GM20431 (cell line): ENCODE data around the gene SLC13A1.
"Not testable (repeated sequence)": the region's sequence is repeated elsewhere in the genome, so short reads cannot be mapped to it uniquely, and the experiment has no call there.

Experiments
- in situ Hi-C: fragments of 300-500 bp; cut with MseI, MboI; formaldehyde crosslinking; loops from one replicate; pipeline ENCODE4 v1.15.0; 2020; ENCODE audit warnings: low sequenced_read_pairs; ENCODE audit not compliant: unreplicated experiment

Gene SLC13A1, protein sequence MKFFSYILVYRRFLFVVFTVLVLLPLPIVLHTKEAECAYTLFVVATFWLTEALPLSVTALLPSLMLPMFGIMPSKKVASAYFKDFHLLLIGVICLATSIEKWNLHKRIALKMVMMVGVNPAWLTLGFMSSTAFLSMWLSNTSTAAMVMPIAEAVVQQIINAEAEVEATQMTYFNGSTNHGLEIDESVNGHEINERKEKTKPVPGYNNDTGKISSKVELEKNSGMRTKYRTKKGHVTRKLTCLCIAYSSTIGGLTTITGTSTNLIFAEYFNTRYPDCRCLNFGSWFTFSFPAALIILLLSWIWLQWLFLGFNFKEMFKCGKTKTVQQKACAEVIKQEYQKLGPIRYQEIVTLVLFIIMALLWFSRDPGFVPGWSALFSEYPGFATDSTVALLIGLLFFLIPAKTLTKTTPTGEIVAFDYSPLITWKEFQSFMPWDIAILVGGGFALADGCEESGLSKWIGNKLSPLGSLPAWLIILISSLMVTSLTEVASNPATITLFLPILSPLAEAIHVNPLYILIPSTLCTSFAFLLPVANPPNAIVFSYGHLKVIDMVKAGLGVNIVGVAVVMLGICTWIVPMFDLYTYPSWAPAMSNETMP

DNA sequence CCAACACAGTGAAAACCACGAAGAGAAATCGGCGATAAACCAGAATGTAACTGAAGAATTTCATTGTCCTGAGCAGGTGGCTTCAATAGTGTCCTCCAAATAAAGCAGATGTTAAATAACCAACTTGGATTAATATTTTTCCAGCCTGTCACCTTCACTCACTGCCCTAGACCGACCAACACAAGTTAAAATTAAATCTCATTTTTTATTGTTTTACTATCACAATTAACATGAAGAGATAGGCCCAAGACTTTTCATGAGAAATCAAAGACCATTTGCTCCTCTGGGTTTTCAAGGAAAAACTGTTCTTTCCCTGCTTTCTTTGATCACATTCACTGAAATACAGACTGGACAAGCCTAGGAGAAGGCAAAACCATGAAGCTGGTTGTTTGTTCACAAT, at the start of gene SLC13A1:
Gene SLC13A1, minus strand, starts transcription at position 87 of the 400 bp plus-strand sequence. Its CDS starts 23 bp downstream, at position 64.
- in situ Hi-C loops = no loop called here

DNA sequence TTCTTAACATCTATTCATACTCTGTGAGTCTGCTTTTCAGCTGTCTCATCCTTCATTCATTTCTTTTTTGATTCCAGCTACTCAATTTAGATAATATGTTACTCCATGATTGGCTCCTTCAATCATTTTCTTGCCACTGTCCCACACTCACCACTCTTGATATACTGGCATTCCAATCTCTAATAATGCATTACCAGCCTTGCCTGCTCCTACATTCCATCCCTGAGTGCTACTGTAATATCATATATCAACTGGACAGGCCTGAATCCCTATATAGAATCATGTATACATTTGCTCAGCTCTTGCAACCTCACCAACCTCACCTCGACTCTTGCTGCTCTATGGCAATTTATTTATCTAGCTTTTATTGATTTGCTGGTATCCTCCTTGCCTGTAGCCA, 45.0 kb upstream of the SLC13A1 start:
- in situ Hi-C loops = no loop called here

DNA sequence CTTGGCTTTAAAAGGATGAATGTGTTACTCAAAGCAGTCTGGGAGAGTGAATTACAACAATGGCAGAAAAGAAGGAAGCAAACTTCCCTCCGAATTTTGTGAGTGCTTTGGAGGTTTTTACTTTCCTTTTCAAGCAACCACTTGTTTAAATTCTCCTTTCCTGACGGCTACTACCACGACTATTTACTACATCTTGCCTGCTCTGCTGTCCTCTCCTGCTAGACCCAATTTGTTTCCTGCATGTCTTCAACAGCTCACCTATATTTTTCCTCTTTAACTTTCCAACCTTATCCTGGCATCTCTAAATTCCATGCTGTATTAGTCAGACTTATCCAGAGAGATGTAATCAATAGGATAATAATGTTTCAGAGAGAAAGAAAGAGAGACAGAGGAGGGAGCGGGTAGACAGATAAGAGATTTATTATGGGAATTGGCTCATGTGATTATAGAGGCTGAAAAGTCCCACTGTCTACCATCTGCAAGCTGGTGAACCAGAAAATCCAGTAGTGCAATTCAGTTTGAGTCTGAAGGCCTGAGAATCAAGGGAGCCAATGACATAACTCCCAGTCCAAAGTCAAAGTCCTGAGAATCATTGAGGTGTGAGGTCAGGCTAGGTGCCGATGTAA, 42.8 kb upstream of the SLC13A1 start:
- in situ Hi-C loops = no loop called here

DNA sequence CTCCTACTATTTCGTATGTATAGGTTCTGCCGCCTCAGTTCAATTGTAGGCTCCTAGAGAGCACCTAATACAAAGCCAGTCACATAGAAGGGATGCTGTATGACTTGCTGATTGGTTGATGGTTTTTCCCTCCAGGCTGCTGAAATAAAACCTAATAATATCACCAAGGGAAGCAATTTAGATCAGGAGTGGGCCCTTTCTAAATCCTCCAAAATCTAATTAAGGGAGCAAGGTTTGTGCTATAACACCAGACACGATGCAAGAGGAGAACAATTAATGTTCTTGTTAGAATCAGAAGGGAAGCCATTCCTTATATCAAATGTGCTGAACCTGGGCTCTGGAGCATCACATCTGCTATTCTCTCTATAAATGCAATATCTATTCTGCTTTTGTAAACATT, 42.0 kb upstream of the SLC13A1 start:
- in situ Hi-C loops = no loop called here

DNA sequence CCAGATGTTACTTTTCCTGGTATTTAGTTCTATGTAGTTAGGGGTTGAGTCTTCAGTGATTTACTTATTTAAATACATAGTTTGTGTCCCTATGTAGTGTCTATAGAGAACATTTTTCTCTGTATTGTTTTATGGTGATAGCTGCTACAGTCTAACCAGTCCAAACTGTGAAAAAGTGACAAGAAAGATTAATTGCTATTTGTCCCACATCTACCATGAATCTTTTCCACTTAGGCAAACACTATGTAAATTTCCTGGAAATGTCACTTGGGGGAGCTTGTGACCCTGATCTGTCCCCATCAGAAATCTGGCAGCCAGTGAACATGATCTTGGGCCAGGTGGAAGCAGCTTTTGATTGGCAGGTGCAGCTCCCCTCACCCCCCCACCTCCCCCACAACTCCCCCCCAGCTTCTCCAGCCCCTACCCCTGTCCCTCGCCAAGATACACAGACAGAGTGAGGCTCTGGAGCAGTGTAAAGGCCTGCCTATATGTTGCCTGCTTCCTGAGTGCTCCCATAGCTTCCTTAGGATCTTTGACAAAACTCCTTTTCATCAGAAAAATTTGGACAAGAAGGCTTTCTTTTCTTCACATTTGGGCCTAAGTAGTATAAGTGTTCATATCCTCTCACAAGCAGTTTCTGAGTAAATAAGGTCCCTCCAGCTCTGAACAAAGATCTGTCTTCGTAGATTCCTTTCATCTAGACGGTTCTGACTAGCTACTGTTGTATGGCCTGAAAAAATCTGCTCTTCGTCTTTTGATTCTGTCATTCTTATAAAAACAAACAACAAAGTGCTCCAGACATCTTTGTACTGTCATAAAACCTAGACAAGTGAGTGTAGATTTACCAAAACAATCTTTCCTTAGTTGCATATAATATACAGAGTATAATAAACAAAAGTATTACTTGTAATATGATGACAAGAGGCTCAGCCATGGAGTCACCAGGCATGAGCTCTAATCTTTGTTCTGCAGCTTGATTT, 31.5 kb upstream of the SLC13A1 start:
- in situ Hi-C loops = no loop called here

DNA sequence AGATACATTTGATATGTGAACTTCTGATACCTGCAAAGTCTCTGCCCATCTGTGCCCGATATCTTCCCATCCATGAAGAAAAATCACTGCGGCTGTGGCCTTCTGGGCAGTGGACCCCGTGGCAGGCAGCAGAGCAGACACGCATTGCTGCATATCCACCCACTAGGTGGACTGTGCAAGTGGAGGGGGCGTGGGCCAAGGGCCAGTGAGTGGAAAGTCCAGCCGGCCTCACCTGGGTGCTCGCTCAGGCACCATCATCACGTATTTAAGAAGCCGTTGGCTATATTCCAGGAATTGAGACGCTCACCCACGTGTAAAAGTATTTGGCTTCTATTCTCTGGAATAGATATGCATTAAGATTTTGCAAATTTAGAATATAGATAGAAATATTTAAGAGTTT, 30.8 kb upstream of the SLC13A1 start:
- in situ Hi-C loops = no loop called here

DNA sequence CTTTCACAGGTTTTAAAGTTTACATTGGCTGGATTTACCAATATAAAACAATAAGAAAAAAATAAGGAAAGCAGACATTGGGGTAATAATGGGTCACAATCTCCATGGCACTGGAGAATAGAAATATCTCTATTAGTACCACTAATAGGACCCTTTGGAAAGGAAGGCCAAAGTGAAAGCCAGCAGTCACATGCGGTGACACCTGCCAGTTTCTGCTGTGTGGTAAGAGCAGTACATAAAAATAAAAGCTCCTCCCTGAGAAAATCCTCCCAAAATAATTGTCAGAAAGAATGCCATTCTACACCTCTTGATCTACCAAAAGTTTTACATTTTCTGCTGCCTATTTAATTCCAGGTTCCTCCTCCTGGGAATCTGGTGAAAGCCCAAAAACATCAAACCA, 30.4 kb upstream of the SLC13A1 start:
- in situ Hi-C loops = no loop called here

DNA sequence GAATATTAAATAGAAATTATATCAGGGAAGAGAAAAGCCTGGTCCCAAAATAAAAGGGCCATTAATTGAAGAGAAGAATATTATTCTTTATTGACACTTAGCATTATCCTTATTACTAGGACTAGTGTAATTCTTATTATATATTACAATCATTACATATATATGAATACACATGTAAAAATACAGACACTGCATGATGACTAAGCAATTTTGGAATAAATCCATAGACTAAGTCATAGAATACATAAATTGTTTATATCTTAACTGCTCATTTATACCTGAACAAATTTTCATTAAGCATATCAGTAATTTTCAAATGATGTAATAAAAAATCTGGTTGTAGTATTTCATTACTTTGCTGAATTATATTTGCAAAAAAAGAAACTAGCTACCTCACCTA, 29.7 kb upstream of the SLC13A1 start:
- in situ Hi-C loops = no loop called here

DNA sequence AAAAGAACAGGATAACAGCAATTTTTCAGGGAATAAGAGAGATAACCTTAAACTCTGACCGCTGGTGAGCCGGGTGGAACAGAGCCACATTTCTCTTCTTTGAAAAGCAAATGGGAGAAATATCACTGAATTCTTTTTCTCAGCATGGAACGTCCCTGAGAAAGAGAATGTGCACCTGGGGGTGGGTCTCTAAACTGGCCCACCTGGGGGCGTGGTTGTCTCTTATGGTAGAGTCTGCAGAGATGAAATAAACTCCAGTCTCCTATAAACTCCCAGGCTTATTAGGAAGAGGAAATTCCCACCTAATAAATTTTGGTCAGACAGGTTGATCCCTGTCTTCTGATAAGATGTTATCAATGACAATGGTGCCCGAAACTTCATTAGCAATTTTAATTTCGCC, 27.9 kb upstream of the SLC13A1 start:
- in situ Hi-C loops = not testable (repeated sequence)

DNA sequence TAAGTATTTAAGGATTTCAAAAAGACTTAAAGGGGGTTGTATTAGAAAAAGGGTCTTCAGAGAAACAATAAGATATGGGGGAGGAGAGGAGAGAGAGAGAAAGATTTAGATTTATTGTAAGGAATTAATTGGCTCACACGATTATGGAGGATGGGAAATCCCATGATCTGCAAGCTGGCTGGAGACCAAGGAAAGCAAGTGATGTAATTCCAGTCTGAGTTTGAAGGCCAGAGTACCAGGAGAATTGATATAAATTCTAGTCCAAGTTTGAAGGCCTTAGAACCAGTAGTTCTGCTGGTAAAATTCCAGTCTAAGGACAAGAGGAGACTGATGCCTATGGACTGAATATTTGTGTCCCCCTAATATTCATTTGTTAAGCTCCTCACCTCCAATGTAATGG, 20.6 kb upstream of the SLC13A1 start:
- in situ Hi-C loops = no loop called here

DNA sequence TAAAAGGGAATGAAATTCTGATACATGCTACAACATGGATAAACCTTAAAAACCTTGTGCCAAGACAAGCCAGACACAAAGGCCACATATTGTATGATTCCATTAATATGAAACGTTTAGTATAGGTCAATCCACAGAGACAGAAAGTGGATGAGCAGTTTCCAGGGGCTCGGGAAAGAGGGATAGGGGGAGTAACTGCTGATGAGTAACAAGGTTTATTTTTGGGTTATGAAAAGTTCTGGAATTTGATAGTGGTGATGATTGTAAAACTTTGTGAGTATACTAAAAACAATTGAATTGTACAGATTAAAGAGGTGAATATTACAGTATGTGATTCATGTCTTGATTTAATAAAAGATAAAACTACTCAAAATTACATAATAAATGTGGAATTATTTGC, 19.1 kb upstream of the SLC13A1 start:
- in situ Hi-C loops = no loop called here

DNA sequence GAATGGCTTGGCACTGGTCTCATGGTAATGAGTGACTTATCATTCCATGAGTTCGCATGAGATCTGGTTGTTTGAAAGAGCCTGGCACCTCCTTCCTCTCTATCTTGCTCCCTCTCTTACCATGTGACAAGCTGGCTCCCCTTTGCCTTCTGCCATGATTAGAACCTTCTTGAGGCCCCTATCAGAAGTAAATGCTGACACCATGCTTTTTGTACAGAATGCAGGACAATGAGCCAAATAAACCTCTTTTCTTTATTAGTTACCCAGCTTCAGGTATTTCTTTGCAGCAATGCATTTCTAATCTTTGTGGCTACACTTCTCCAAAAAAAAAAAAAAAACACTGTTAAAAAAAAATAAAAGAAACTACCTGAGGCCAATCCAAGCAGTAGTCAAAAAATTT, 17.1 kb upstream of the SLC13A1 start:
- in situ Hi-C loops = no loop called here

DNA sequence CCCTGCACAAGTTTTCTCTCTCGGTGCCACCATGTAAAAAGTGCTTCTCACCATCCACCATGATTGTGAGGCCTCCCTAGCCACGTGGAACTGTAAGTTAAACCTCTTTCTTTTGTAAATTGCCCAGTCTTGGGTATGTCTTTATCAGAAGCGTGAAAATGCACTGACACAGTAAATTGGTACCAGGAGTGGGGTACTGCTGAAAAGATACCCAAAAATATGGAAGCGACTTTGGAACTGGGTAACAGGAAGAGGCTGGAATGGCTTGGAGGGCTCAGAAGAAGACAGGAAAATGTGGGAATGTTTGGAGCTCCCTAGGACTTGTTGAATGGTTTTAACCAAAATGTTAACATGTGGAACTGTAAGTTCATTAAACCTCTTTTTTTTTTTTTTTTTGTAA, 15.6 kb upstream of the SLC13A1 start:
- in situ Hi-C loops = no loop called here

DNA sequence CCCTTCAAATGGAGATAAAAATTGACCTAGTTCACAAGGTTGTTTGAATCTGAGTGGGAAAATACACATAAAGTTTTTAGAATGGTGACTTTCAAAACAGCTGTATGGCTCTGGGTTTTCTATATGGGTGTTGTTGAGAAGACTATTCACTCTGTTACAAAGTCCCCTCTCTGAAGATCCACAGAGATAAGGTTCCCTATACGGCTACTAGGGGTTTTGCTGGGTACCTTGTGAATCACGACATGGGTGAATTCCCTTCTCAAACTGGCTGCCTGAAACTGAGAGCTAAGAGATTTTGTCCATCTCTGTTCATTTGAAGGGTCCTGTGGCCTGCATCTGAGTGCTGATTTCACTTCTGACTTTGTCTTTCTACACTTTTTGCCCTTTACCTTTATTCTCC, 11.8 kb upstream of the SLC13A1 start:
- in situ Hi-C loops = no loop called here

DNA sequence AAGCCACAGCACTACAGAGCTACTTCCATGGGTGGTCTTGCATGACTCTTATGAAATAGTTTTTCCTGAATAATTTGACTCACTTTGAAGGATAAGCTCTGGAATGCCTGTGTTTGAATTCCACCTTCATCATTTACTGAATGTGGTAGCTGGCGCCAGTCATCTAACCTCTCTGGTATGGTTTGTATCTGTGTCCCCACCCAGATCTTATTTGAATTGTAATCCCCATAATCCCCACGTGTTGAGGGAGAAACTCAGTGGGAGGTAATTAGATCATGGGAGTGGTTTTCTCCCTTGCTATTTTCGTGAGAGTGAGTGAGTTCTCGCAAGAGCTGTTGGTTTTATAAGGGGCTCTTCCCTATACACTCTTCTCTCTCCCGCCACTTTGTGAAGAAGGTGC, 11.2 kb upstream of the SLC13A1 start:
- in situ Hi-C loops = no loop called here

DNA sequence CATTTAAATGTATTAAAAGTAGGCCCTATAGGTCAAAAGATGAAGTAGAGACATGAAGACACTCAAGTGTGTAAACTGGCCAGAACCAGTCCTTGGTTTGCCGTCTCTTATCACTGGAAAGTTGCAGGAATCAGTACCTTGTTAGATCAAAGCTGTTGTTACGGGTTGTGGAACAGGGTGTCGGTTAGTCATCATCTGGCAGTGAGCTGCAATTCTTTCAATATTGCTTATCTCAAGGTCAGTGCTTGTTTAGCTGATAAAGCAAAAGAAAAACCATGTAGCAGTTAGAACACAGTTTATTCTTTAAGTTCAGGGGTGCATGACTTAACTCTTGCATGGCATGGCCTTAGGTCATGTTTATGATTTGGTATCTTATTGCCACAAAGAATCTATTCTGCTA, 10.0 kb upstream of the SLC13A1 start:
- in situ Hi-C loops = no loop called here

DNA sequence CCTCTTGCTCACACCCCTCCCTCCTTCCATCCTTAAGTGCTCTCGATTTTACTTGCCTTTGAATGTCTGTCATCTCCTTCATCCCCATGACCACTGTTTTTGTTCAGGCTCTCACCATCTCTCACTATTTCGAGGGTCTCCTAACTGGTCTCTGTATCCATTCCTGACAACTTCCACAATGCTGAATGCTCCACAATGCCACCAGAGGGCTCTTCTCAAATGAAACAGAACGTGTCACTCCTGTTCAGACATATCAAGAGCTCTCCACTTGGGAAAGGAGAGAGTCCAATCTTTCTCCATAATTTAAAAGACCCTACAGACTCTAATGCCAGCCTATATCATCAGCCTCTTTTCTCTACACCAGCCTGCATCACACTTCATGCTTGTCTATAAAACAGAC, 9.0 kb upstream of the SLC13A1 start:
- in situ Hi-C loops = no loop called here

DNA sequence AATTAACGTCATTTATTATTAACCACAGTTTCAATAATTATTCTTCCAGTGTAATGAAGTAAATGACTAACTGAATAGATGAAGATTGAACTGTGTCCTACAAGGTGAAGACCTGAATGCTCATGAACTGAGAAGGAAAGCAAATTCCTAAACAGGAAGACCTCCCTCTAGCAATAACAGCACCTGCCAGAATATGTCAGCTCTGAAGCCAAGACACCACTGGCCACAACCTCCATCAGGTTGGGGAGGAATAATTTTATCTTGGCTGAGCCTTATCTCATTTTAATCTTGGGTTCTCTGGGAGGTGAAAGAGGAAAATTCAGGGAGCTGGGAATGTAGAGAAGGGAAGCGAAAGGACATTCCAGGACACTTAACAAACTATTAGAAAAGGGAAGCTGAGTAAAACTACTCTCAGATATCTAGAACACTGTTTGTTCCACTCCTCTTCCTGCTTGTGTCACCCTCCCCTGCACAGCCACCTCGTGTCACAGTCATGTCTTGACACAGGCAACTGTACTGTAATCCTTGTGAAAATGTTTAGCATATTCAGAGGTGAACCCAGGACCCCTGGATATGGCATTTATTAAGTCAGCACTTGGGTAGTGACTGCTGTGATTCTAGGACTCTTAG, 4.6 kb upstream of the SLC13A1 start:
- in situ Hi-C loops = no loop called here

DNA sequence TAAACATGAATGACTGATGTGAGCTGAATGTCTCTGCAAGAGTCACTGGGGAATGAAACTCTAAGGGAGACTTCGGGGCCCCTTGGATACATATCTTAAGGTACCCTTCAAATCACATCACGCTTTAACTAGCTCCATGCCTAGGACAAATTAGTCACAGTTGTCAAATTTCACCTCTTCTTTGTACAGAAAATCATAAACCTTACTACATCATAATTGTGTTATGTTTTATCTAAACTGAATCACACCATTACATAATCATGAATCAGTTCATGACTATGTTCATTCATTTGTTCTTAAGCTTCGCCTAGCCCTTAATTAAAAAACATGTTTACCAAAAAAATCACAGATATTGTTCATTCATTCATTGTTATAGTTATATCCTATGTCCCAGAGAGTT, 2.1 kb upstream of the SLC13A1 start:
- in situ Hi-C loops = no loop called here
